Measurements from ENCODE around the gene RNF145.
"Not testable (repeated sequence)": the region's sequence is repeated elsewhere in the genome, so short reads cannot be mapped to it uniquely, and the experiment has no call there.

Gene RNF145

GRCh38 chr5:159121061-159121460, 88.3 kb downstream of the RNF145 start:
- Histone ChIP-seq H3K27me3 (ENCODE audit: control insufficient read depth, insufficient read depth, low read length) (no peaks in the 10 kb centered on the region), H3K36me3 (ENCODE audit: control insufficient read depth, insufficient read depth, low read length) (no peaks in the 10 kb centered on the region), H3K4me3 (ENCODE audit: low read depth, low read length) (no peak overlapping the region), H3K4me1 (ENCODE audit: control insufficient read depth, insufficient read depth, low read length) (no peaks in the 10 kb centered on the region), H3K9ac (ENCODE audit: low read depth, low read length) (no peak overlapping the region), H3K9me3 (ENCODE audit: control insufficient read depth, insufficient read depth, low read length) (no peaks in the 10 kb centered on the region)

DNA sequence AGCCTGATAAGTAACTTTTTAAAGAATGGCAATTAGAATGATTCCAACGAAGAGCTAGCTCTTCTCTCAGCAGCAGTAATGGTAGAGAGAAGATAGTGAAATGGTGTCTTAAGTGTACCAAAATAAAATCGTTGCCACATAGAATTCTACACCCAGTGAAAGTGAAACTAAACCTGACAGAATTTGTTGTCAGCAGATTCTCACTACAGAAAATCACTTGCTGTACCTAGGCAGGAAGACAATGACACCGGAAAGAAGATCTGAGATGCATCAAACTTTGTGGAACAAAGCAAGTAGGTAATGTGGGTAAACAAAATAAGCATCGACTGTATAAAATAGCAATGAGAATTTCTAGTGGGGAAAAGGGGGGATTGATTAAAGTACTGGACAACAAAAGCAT, 88.9 kb downstream of the RNF145 start:
- Histone ChIP-seq H3K4me1 (ENCODE audit: control insufficient read depth, insufficient read depth, low read length) (no peaks in the 10 kb centered on the region), H3K36me3 (ENCODE audit: control insufficient read depth, insufficient read depth, low read length) (no peaks in the 10 kb centered on the region), H3K9ac (ENCODE audit: low read depth, low read length) (no peak overlapping the region), H3K4me3 (ENCODE audit: low read depth, low read length) (no peak overlapping the region), H3K27me3 (ENCODE audit: control insufficient read depth, insufficient read depth, low read length) (no peaks in the 10 kb centered on the region), H3K9me3 (ENCODE audit: control insufficient read depth, insufficient read depth, low read length) (no peaks in the 10 kb centered on the region)

DNA sequence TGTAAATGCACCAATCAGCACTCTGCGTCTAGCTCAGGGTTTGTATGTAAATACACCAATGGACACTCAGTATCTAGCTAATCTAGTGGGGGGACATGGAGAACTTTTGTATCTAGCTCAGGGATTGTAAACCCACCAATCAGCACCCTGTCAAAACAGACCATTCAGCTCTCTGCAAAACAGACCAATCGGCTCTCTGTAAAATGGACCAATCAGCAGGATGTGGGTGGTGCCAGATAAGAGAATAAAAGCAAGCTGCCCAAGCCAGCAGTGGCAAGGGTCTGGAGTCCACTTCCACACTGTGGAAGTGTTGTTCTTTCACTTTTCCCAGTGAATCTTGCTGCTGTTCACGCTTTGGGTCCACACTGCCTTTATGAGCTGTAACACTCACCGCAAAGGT, 89.5 kb downstream of the RNF145 start:
- not testable (repeated sequence) for H3K27me3 ChIP-seq (ENCODE audit: control insufficient read depth, insufficient read depth, low read length); H3K4me3 ChIP-seq (ENCODE audit: low read depth, low read length); H3K4me1 ChIP-seq (ENCODE audit: control insufficient read depth, insufficient read depth, low read length); H3K9ac ChIP-seq (ENCODE audit: low read depth, low read length); H3K36me3 ChIP-seq (ENCODE audit: control insufficient read depth, insufficient read depth, low read length); H3K9me3 ChIP-seq (ENCODE audit: control insufficient read depth, insufficient read depth, low read length)

DNA sequence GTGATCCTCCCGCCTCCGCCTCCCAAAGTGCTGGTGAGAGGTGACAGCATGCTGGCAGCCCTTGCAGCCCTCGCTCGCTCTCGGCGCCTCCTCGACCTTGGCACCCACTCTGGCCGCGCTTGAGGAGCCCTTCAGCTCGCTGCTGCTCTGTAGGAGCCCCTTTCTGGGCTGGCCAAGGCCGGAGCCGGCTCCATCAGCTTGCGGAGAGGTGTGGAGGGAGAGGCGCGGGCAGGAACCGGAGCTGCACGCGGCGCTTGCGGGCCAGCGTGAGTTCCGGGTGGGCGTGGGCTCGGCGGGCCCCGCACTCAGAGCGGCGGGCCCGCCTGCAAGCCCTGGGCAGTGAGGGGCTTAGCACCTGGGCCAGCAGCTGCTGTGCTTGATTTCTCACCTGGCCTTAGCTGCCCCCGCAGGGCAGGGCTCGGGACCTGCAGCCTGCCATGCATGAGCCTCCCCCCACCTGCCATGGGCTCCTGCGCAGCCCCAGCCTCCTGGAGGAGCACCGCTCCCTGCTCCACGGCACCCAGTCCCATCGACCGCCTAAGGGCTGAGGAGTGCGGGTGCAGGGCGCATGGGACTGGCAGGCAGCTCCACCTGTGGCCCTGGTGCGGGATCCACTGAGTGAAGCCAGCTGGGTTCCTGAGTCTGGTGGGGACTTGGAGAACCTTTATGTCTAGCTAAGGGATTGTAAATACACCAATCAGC, 90.2 kb downstream of the RNF145 start:
- not testable (repeated sequence) for H3K27me3 ChIP-seq (ENCODE audit: control insufficient read depth, insufficient read depth, low read length); H3K4me1 ChIP-seq (ENCODE audit: control insufficient read depth, insufficient read depth, low read length); H3K4me3 ChIP-seq (ENCODE audit: low read depth, low read length); H3K36me3 ChIP-seq (ENCODE audit: control insufficient read depth, insufficient read depth, low read length); H3K9me3 ChIP-seq (ENCODE audit: control insufficient read depth, insufficient read depth, low read length); H3K9ac ChIP-seq (ENCODE audit: low read depth, low read length)

GRCh38 chr5:159113405-159113804, 95.9 kb downstream of the RNF145 start:
- H3K27me3 ChIP-seq (ENCODE audit: control insufficient read depth, insufficient read depth, low read length), result peaks cover 16% of the 10 kb centered on the region
- no peak overlapping the region for H3K4me3 ChIP-seq (ENCODE audit: low read depth, low read length)
- no peaks in the 10 kb centered on the region for H3K4me1 ChIP-seq (ENCODE audit: control insufficient read depth, insufficient read depth, low read length)
- no peak overlapping the region for H3K9ac ChIP-seq (ENCODE audit: low read depth, low read length)
- no peaks in the 10 kb centered on the region for H3K36me3 ChIP-seq (ENCODE audit: control insufficient read depth, insufficient read depth, low read length)
- H3K9me3 ChIP-seq (ENCODE audit: control insufficient read depth, insufficient read depth, low read length), result no peaks in the 10 kb centered on the region

DNA sequence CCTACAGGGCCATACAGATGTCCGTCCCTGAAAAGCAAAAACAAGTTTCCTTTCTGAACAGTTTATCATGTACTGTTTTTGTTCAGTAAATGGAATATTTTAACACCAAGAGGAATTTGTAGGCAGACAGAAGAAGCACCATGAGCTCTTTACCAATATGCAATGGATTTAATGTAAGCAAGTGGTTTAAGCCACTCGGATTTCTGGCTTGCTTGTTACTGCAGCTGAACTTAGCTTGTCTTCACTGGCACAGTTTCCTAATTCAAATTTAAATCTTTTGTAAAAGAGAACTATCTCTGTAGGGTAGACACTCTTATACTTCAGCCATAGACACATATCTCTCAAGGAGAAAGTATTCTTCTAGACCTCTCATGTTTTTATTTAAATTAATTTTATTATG, 96.9 kb downstream of the RNF145 start:
- no peak overlapping the region for H3K9ac ChIP-seq (ENCODE audit: low read depth, low read length)
- H3K4me3 ChIP-seq (ENCODE audit: low read depth, low read length), result no peak overlapping the region
- H3K27me3 ChIP-seq (ENCODE audit: control insufficient read depth, insufficient read depth, low read length), result peaks cover 23% of the 10 kb centered on the region
- H3K9me3 ChIP-seq (ENCODE audit: control insufficient read depth, insufficient read depth, low read length), result no peaks in the 10 kb centered on the region
- H3K4me1 ChIP-seq (ENCODE audit: control insufficient read depth, insufficient read depth, low read length), result no peaks in the 10 kb centered on the region
- H3K36me3 ChIP-seq (ENCODE audit: control insufficient read depth, insufficient read depth, low read length), result no peaks in the 10 kb centered on the region
